ENCODE data around the gene IL24. TPM values are rescaled to one million over a fixed set of nuclear protein-coding genes. Genes with fewer than 3 reads are reported as not detected.

The IL24 gene
- total RNA-seq, 1 experiment from 2014 or later = not detected

GRCh38 chr1:206850401-206850800, 46.8 kb upstream of the IL24 start:
- Histone ChIP-seq H3K27me3 (ENCODE audit: insufficient read depth, low read length) (no peaks in the 10 kb centered on the region), H3K9me3 (ENCODE audit: control insufficient read depth in 1 of 2, insufficient read depth in 1 of 2, low read depth in 1 of 2, low read length in 2 of 2) (peaks cover 0 to 5% of the 10 kb centered on the region in 2 experiments; a peak in 1 of 4 replicates), H3K27ac (ENCODE audit: low read depth, low read length) (no peak overlapping the region), H3K36me3 (ENCODE audit: control insufficient read depth in 1 of 2, insufficient read depth in 2 of 2, low read length in 2 of 2) (no peaks in the 10 kb centered on the region), H3K4me3 (replicated peaks in 1 of 2; ENCODE audit: low read depth in 1 of 2, low read length in 2 of 2) (no peak overlapping the region), H3K9me2 (ENCODE audit: insufficient read depth) (no peaks in the 10 kb centered on the region), H3K79me2 (ENCODE audit: insufficient read depth, low read length) (no peaks in the 10 kb centered on the region), H3K4me1 (ENCODE audit: control insufficient read depth in 1 of 2, insufficient read depth in 2 of 2, low read length in 2 of 2) (no peaks in the 10 kb centered on the region), H3K4me2 (ENCODE audit: low read length) (no peak overlapping the region), H4K20me1 (ENCODE audit: insufficient read depth) (no peaks in the 10 kb centered on the region), H2AFZ (ENCODE audit: low read depth, low read length, poor library complexity, severe bottlenecking) (no peak overlapping the region), H3K9ac (ENCODE audit: low read length) (no peak overlapping the region)
- ATAC-seq (no peak), DNase-seq (ENCODE audit: low read depth, low spot score) (no peak)
- no TSS peak for BruUV-seq (replicated peaks)
- intact Hi-C loops (cut with micrococcal nuclease) = no loop called here
- ChIA-PET CTCF (interaction anchor here (1.0 kb wide), 1 partner anchor 15 kb away, joined by 3 read pairs; the partner anchor contains the start of gene IL20), POLR2A (no interaction called here), RAD21 (ENCODE audit: low non-redundant PET in 1 of 2, low total read pairs in 2 of 2, uncharacterized antibody in 2 of 2, unreplicated experiment in 2 of 2) (no interaction called here)
- TF ChIP-seq ELF1 (IDR thresholded peaks at IDR 0.05; ENCODE audit: borderline replicate concordance, low read depth) (no peak), REST (IDR thresholded peaks at IDR 0.05; ENCODE audit: low read depth) (no peak), YY1 (IDR thresholded peaks at IDR 0.05; ENCODE audit: extremely low read depth, insufficient replicate concordance, low read depth, low read length) (no peak), SP1 (IDR thresholded peaks at IDR 0.05; ENCODE audit: low read depth) (no peak), FOSL1 (IDR thresholded peaks at IDR 0.05; ENCODE audit: low read depth) (no peak), CTCF (IDR thresholded peaks at IDR 0.05 in 2 of 3, conservative IDR thresholded peaks at IDR 0.05 in 1 of 3; ENCODE audit: borderline replicate concordance in 1 of 3, insufficient read depth in 1 of 3, low read depth in 2 of 3, low read length in 2 of 3) (no peak), ZBTB33 (IDR thresholded peaks at IDR 0.05; ENCODE audit: extremely low read depth, insufficient replicate concordance, low read length) (no peak), TCF7L2 (IDR thresholded peaks at IDR 0.05; ENCODE audit: borderline replicate concordance, extremely low read depth, insufficient read depth, insufficient read length) (no peak), CEBPB (IDR thresholded peaks at IDR 0.05; ENCODE audit: low read depth) (no peak), SRF (IDR thresholded peaks at IDR 0.05; ENCODE audit: low read depth) (no peak), POLR2A (IDR thresholded peaks at IDR 0.05; ENCODE audit: borderline replicate concordance, extremely low read depth, insufficient read depth, insufficient read length) (no peak), MAX (IDR thresholded peaks at IDR 0.05) (no peak)
